ENCODE measurements around the gene CHRNA1. TPM values are rescaled to one million over a fixed set of nuclear protein-coding genes. Genes with fewer than 3 reads are reported as not detected.
"Not testable (repeated sequence)": the region's sequence is repeated elsewhere in the genome, so short reads cannot be mapped to it uniquely, and the experiment has no call there.

CHRNA1 gene
- total RNA-seq, 1 donor from 2014 or later, result not detected

GRCh38 chr2:174716785-174717184 is 47.5 kb downstream of the CHRNA1 start:
- TF ChIP-seq, protein P1, sequence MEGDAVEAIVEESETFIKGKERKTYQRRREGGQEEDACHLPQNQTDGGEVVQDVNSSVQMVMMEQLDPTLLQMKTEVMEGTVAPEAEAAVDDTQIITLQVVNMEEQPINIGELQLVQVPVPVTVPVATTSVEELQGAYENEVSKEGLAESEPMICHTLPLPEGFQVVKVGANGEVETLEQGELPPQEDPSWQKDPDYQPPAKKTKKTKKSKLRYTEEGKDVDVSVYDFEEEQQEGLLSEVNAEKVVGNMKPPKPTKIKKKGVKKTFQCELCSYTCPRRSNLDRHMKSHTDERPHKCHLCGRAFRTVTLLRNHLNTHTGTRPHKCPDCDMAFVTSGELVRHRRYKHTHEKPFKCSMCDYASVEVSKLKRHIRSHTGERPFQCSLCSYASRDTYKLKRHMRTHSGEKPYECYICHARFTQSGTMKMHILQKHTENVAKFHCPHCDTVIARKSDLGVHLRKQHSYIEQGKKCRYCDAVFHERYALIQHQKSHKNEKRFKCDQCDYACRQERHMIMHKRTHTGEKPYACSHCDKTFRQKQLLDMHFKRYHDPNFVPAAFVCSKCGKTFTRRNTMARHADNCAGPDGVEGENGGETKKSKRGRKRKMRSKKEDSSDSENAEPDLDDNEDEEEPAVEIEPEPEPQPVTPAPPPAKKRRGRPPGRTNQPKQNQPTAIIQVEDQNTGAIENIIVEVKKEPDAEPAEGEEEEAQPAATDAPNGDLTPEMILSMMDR (conservative IDR thresholded peaks at IDR 0.05; ENCODE audit: low read depth, low read length), result no peak
- H3K4me3 ChIP-seq (ENCODE audit: low read depth, low read length), result no peak overlapping the region
- no peak for DNase-seq (ENCODE audit: low read depth)

- DNase-seq (ENCODE audit: low read depth), result no peak
- TF ChIP-seq, protein P1 (conservative IDR thresholded peaks at IDR 0.05; ENCODE audit: low read depth, low read length), result no peak
- H3K4me3 ChIP-seq (ENCODE audit: low read depth, low read length), result no peak overlapping the region
Measured at GRCh38 chr2:174713686-174714085, 50.6 kb downstream of the CHRNA1 start.

GRCh38 chr2:174711206-174711605 is 53.1 kb downstream of the CHRNA1 start:
- no peak for DNase-seq (ENCODE audit: low read depth)
- H3K4me3 ChIP-seq (ENCODE audit: low read depth, low read length), result no peak overlapping the region
- TF ChIP-seq, protein P1 (conservative IDR thresholded peaks at IDR 0.05; ENCODE audit: low read depth, low read length), result no peak

DNA sequence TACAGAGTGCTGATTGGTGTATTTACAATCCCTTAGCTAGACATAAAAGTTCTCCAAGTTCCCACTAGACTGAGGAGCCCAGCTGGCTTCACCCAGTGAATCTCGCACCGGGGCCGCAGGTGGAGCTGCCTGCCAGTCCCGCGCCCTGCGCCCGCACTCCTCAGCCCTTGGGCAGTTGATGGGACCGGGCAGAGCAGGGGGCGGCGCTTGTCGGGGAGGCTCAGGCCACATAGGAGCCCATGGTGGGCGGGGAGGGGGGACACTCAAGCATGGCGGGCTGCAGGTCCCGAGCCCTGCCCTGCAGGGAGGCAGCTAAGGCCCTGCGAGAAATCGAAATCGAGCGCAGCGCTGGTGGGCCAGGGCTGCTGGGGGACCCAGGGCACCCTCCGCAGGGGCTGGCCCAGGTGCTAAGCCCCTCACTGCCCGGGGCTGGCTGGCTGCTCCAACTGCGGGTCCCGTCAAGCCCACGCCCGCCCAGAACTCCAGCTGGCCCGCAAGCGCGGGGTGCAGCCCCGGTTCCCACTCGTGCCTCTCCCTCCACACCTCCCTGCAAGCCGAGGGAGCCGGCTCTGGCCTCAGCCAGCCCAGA is 54.8 kb downstream of the CHRNA1 start:
- H3K4me3 ChIP-seq (ENCODE audit: low read depth, low read length); DNase-seq (ENCODE audit: low read depth): not testable (repeated sequence)

GRCh38 chr2:174708713-174709112 is 55.6 kb downstream of the CHRNA1 start:
- no peak overlapping the region for H3K4me3 ChIP-seq (ENCODE audit: low read depth, low read length)
- DNase-seq (ENCODE audit: low read depth), result no peak
- TF ChIP-seq, protein P1 (conservative IDR thresholded peaks at IDR 0.05; ENCODE audit: low read depth, low read length), result no peak

DNA sequence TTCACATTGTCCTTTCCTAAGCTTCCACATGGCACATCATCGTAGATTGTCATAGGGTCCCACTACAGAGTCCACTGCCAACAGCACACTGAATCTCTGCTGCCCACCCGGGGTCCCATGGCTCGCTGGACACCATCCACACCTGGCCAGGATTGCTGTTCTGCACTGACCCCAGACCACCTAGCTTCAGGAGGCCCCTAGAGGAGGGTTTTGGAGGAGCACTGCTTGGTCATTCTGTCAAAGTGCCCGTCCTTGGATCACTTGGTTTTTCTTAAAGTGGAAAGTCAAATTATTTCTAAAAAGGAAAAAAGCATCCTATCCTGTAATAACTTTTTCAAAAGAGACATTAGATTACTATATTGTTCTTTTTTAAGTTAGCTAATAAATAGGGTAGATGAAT is 59.0 kb downstream of the CHRNA1 start:
- TF ChIP-seq, protein P1 (conservative IDR thresholded peaks at IDR 0.05; ENCODE audit: low read depth, low read length), result peak; percentile 9
- no peak for DNase-seq (ENCODE audit: low read depth)
- H3K4me3 ChIP-seq (ENCODE audit: low read depth, low read length), result no peak overlapping the region

DNA sequence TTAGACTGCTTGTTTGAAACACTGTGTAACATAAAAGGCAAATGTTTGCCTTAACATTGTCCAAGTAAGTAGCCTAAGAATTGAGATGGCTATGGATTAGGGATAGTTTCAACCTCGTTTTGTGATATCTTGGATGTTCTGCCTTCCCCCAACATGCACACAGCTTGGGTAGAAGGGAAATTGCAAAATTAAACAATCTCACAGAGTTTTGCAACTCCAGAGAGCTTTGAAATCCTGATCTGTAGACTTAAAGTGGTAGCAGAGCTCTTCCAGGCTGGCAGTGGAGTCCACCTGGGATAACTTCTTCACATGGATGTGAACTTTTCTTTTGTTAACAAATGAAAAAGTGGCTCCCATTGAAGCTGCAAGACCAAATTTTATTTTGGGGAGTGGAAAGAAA is 59.6 kb downstream of the CHRNA1 start:
- DNase-seq (ENCODE audit: low read depth), result no peak
- no peak overlapping the region for H3K4me3 ChIP-seq (ENCODE audit: low read depth, low read length)
- TF ChIP-seq, protein P1 (conservative IDR thresholded peaks at IDR 0.05; ENCODE audit: low read depth, low read length), result no peak

Measured in epithelial cell of proximal tubule (primary cell).